ENCODE measurements around the gene PTPRE.

GRCh38 chr10:128115356-128115755, 208.5 kb downstream of the PTPRE start:
- TF ChIP-seq CTCF (IDR thresholded peaks at IDR 0.05; ENCODE audit: low read depth, low read length) (no peak), EZH2phosphoT487 (IDR thresholded peaks at IDR 0.05; ENCODE audit: low read depth) (no peak)
